ENCODE data around the gene CACNB4. TPM values are rescaled to one million over a fixed set of nuclear protein-coding genes. Genes with fewer than 3 reads are reported as not detected.

Gene CACNB4
- total RNA-seq, 1 experiment from 2014 or later: 2.0 TPM

DNA sequence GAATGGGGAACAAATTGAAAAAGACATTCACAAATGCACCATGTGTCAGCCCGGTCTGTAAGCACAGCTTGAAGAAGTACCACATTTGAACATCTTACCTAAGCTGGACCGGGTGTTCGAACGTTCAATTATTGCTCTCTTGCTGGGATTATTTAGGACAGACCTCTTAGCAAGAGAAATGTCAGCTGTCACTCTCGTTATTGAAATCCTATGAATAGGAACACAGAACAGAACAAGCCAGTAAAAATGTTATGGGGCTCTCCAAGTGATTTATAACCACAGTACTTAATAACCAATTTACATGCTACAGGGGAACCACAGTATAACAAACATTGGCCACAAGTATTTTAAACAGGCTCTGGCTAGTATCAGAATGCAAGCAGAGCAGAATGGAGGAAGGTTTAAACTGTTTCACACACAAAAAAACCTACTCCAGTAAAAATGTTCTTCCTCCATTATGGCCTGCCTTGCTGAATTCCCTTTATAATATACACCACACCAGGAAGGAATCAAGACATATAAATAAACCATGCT lies 238.2 kb downstream of the CACNB4 start:
- H3K4me3 ChIP-seq (replicated peaks in 1 of 2; ENCODE audit: low read depth in 1 of 2, low read length in 2 of 2): no peak overlapping the region
- CTCF ChIA-PET: no interaction called here
- intact Hi-C loops (cut with micrococcal nuclease): no loop called here
- H3K9me3 ChIP-seq (ENCODE audit: control insufficient read depth in 1 of 2, insufficient read depth in 1 of 2, low read depth in 1 of 2, low read length in 2 of 2): no peaks in the 10 kb centered on the region
- no peaks in the 10 kb centered on the region for H3K4me1 ChIP-seq (ENCODE audit: control insufficient read depth in 1 of 2, insufficient read depth in 2 of 2, low read length in 2 of 2)
- TF ChIP-seq ELF1 (IDR thresholded peaks at IDR 0.05; ENCODE audit: borderline replicate concordance, low read depth): no peak
- TF ChIP-seq POLR2A (IDR thresholded peaks at IDR 0.05; ENCODE audit: borderline replicate concordance, extremely low read depth, insufficient read depth, insufficient read length): no peak
- no peak for TF ChIP-seq CEBPB (IDR thresholded peaks at IDR 0.05; ENCODE audit: low read depth)
- TF ChIP-seq, protein P1, sequence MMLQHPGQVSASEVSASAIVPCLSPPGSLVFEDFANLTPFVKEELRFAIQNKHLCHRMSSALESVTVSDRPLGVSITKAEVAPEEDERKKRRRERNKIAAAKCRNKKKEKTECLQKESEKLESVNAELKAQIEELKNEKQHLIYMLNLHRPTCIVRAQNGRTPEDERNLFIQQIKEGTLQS (IDR thresholded peaks at IDR 0.05): no peak
- TF ChIP-seq, protein P2, sequence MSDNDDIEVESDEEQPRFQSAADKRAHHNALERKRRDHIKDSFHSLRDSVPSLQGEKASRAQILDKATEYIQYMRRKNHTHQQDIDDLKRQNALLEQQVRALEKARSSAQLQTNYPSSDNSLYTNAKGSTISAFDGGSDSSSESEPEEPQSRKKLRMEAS (IDR thresholded peaks at IDR 0.05): no peak
- no peak for TF ChIP-seq JUND (IDR thresholded peaks at IDR 0.05)
- no peak for TF ChIP-seq SIN3A (IDR thresholded peaks at IDR 0.05; ENCODE audit: low read depth)
- TF ChIP-seq EZH2 (IDR thresholded peaks at IDR 0.05): no peak
- no peaks in the 10 kb centered on the region for H3K27me3 ChIP-seq (ENCODE audit: insufficient read depth, low read length)
- H3K36me3 ChIP-seq (ENCODE audit: control insufficient read depth in 1 of 2, insufficient read depth in 2 of 2, low read length in 2 of 2): no peaks in the 10 kb centered on the region
- RAD21 ChIA-PET (ENCODE audit: low non-redundant PET in 1 of 2, low total read pairs in 2 of 2, uncharacterized antibody in 2 of 2, unreplicated experiment in 2 of 2): no interaction called here
- no TSS peak for BruUV-seq (replicated peaks)
- H4K20me1 ChIP-seq (ENCODE audit: insufficient read depth): no peaks in the 10 kb centered on the region
- H2AFZ ChIP-seq (ENCODE audit: low read depth, low read length, poor library complexity, severe bottlenecking): no peak overlapping the region
- DNase-seq (ENCODE audit: low read depth, low spot score) (no peak), ATAC-seq (no peak)
- H3K4me2 ChIP-seq (ENCODE audit: low read length): no peak overlapping the region
- no peak overlapping the region for H3K9ac ChIP-seq (ENCODE audit: low read length)
- no peaks in the 10 kb centered on the region for H3K79me2 ChIP-seq (ENCODE audit: insufficient read depth, low read length)
- no peak overlapping the region for H3K27ac ChIP-seq (ENCODE audit: low read depth, low read length)
- POLR2A ChIA-PET: no interaction called here
- no peaks in the 10 kb centered on the region for H3K9me2 ChIP-seq (ENCODE audit: insufficient read depth)

DNA sequence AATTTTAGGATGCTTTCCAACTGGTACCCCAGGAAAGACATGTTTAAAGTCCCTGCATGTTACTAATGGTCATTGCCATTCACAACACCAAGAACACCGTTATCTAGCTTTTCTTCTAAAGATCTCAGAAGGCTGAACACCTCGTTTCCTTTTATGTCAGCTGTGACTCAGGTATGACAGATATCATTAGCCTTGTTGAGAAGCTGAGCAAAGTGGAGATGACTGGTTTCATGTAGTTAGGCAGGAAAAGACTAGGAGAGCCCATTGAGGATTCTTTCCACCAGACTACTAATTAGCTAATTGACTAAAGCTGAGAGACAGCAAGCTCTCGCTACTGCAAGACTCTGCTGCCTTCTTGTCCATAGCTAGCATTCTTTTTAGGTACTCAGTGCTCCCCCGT lies 238.6 kb downstream of the CACNB4 start:
- no peaks in the 10 kb centered on the region for H3K79me2 ChIP-seq (ENCODE audit: insufficient read depth, low read length)
- DNase-seq (ENCODE audit: low read depth, low spot score): no peak
- no peak overlapping the region for H3K27ac ChIP-seq (ENCODE audit: low read depth, low read length)
- no peaks in the 10 kb centered on the region for H3K27me3 ChIP-seq (ENCODE audit: insufficient read depth, low read length)
- H3K4me1 ChIP-seq (ENCODE audit: control insufficient read depth in 1 of 2, insufficient read depth in 2 of 2, low read length in 2 of 2): no peaks in the 10 kb centered on the region
- no peak overlapping the region for H3K4me2 ChIP-seq (ENCODE audit: low read length)
- intact Hi-C loops (cut with micrococcal nuclease): no loop called here
- H3K9ac ChIP-seq (ENCODE audit: low read length): no peak overlapping the region
- POLR2A ChIA-PET: no interaction called here
- BruUV-seq (replicated peaks): no TSS peak
- no peak overlapping the region for H2AFZ ChIP-seq (ENCODE audit: low read depth, low read length, poor library complexity, severe bottlenecking)
- RAD21 ChIA-PET (ENCODE audit: low non-redundant PET in 1 of 2, low total read pairs in 2 of 2, uncharacterized antibody in 2 of 2, unreplicated experiment in 2 of 2): no interaction called here
- H3K4me3 ChIP-seq (replicated peaks in 1 of 2; ENCODE audit: low read depth in 1 of 2, low read length in 2 of 2): no peak overlapping the region
- H3K36me3 ChIP-seq (ENCODE audit: control insufficient read depth in 1 of 2, insufficient read depth in 2 of 2, low read length in 2 of 2): no peaks in the 10 kb centered on the region
- no peak for ATAC-seq
- H3K9me2 ChIP-seq (ENCODE audit: insufficient read depth): no peaks in the 10 kb centered on the region
- TF ChIP-seq, protein P3, sequence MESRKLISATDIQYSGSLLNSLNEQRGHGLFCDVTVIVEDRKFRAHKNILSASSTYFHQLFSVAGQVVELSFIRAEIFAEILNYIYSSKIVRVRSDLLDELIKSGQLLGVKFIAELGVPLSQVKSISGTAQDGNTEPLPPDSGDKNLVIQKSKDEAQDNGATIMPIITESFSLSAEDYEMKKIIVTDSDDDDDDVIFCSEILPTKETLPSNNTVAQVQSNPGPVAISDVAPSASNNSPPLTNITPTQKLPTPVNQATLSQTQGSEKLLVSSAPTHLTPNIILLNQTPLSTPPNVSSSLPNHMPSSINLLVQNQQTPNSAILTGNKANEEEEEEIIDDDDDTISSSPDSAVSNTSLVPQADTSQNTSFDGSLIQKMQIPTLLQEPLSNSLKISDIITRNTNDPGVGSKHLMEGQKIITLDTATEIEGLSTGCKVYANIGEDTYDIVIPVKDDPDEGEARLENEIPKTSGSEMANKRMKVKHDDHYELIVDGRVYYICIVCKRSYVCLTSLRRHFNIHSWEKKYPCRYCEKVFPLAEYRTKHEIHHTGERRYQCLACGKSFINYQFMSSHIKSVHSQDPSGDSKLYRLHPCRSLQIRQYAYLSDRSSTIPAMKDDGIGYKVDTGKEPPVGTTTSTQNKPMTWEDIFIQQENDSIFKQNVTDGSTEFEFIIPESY (IDR thresholded peaks at IDR 0.05; ENCODE audit: extremely low read depth, insufficient replicate concordance, low read length): no peak
- H3K9me3 ChIP-seq (ENCODE audit: control insufficient read depth in 1 of 2, insufficient read depth in 1 of 2, low read depth in 1 of 2, low read length in 2 of 2): no peaks in the 10 kb centered on the region
- CTCF ChIA-PET: no interaction called here
- no peaks in the 10 kb centered on the region for H4K20me1 ChIP-seq (ENCODE audit: insufficient read depth)

Data from HCT116 (cell line).